Activated CD4-positive, alpha-beta memory T cell treated with anti-CD3 and anti-CD28 coated beads, Interleukin-2, amount 10 ng/mL, durations not matched to agents 7 days and 5 days (primary cell): Measurements from ENCODE around the gene CPZ. TPM values are rescaled to one million over a fixed set of nuclear protein-coding genes. Genes with fewer than 3 reads are reported as not detected.
"Not testable (repeated sequence)": the region's sequence is repeated elsewhere in the genome, so short reads cannot be mapped to it uniquely, and the experiment has no call there.

Experiments used
- CTCF ChIA-PET: fragments of 350-600 bp; sonication (Branson Sonifier 250); formaldehyde crosslinking; loops from one replicate; lab custom pipeline; 2021; ENCODE audit warnings: antibody characterized with exemption, inconsistent platforms; lab: Charles Lee
- POLR2A ChIA-PET: fragments of 350-600 bp; sonication (Branson Sonifier 250); formaldehyde crosslinking; loops from one replicate; lab custom pipeline; 2021; ENCODE audit warnings: antibody characterized with exemption; lab: Charles Lee
- DNase-seq: peaks from one replicate; pipeline ENCODE4 v3.0.0-alpha.2; 2020
- H3K27ac Mint-ChIP-seq: one replicate; pipeline ENCODE4 v1.8.0; 2021; ENCODE audit warnings: mild to moderate bottlenecking, mixed read lengths
- H3K27me3 Mint-ChIP-seq: one replicate; pipeline ENCODE4 v1.8.0; 2021; ENCODE audit warnings: mixed read lengths
- H3K36me3 Mint-ChIP-seq: one replicate; pipeline ENCODE4 v1.8.0; 2021; ENCODE audit warnings: low read depth, mixed read lengths
- H3K4me1 Mint-ChIP-seq: one replicate; pipeline ENCODE4 v1.8.0; 2021; ENCODE audit warnings: mixed read lengths
- H3K4me3 Mint-ChIP-seq: one replicate; pipeline ENCODE4 v1.8.0; 2021; ENCODE audit warnings: mild to moderate bottlenecking, mixed read lengths
- H3K9me3 Mint-ChIP-seq: one replicate; pipeline ENCODE4 v1.8.0; 2021; ENCODE audit warnings: mixed read lengths
- total RNA-seq, 2 experiments: library from RNA; stranded (reverse); gene quantifications; one replicate each; pipeline ENCODE4 v1.2.3, GENCODE V29; 2021

The CPZ gene
- total RNA-seq, 2 experiments from 2014 or later: 0.48 to 0.75 TPM

DNA sequence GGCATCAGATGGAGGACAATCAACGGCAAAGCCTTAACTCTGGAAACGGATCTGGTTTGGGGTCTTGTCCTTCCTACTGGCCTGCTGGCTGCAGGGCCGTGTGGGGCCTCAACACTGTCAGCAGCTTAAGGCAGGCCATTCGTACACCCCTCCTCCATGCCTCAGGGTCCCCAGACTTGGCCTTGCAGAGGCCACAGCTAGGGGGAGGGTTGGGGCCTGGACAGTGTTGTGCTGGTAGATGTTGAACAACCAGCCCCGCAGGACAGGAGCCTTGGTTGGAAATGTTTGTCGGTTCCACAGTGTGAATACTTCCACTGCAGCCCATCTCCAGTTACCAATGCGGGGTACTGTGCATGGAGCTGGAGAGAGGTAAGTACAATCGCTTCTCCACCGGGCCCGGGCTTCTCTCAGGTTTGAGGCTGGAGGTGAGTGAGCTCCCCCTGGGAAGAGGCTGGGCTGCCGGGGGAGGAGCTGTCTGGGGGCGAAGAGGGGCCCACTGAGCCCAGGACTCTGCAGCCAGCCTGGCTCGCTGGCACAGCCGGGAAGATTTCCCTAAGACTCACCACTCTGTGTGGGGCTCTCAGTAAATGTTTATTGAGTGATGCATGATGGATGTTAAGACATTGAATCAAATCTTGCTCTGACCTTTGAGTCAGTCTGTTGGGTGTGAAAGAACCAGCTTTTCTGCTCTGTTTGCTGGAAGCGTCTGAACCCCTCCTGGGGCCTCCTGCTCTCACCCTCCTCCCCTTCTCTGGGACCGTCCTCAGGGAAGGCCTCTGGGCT is 32.1 kb upstream of the CPZ start:
- POLR2A ChIA-PET: no interaction called here
- H3K27me3 Mint-ChIP-seq: no peaks in the 10 kb centered on the region
- H3K36me3 Mint-ChIP-seq: no peaks in the 10 kb centered on the region
- no peaks in the 10 kb centered on the region for H3K9me3 Mint-ChIP-seq
- CTCF ChIA-PET: no interaction called here
- no peak overlapping the region for H3K27ac Mint-ChIP-seq
- no peak for DNase-seq
- no peak overlapping the region for H3K4me3 Mint-ChIP-seq
- no peaks in the 10 kb centered on the region for H3K4me1 Mint-ChIP-seq

DNA sequence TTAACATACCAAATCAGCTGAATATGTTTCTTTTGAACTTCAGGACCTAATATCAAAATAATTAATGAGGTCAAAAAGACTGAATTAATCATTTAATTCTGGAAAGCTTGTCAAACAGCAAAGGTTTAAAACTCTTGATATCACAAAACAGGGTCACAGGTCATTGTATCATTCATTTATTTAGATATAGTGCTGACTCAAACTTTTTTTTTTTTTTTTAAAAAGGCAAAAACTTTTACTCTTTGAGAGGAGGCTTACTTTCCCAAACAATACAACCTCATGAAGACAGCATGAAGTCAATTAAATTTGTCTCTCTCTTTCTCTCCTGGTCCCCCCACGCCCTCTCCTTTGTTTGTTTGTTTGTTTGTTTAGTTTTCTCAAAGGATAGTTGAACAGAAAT is 28.0 kb upstream of the CPZ start:
- Mint-ChIP-seq H3K27me3 (no peaks in the 10 kb centered on the region), H3K4me1 (no peaks in the 10 kb centered on the region), H3K27ac (no peak overlapping the region), H3K4me3 (no peak overlapping the region), H3K9me3 (no peaks in the 10 kb centered on the region), H3K36me3 (no peaks in the 10 kb centered on the region)
- ChIA-PET POLR2A (no interaction called here), CTCF (no interaction called here)
- no peak for DNase-seq

DNA sequence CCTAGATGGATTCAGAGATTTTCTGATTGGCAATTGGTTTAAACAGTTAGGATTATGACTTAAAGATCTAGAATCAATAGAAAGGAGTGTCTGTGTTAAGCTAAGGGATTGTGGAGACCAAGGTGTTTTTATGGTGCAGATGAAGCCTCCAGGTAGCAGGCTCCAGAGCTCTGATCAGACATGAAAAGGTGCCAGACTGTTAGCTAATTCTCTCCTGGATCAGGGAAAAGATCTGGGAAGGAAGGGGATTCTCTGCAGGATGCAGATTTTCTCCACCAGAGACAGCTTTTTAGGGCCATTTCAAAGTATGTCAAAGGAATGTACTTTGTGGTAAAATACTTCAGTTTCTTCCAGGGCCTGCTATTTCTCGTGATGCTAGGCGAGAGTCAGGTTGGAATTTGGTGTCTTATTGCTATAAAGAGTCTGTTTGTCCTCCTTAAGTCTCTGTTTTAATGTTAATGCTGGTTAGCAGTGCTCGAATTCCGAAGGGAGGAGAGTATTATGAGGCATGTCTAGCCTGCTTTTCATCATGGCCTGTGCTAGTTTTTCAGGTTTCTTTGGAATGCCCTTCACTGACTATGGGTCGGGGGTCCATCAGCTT is 24.4 kb upstream of the CPZ start:
- Mint-ChIP-seq H3K9me3 (no peaks in the 10 kb centered on the region), H3K4me3 (no peak overlapping the region), H3K27me3 (no peaks in the 10 kb centered on the region), H3K27ac (no peak overlapping the region), H3K4me1 (no peaks in the 10 kb centered on the region), H3K36me3 (no peaks in the 10 kb centered on the region)
- CTCF ChIA-PET: interaction anchor here (1.2 kb wide), 1 partner anchor 100 kb away, joined by 5 read pairs; no protein-coding TSS in a partner anchor
- POLR2A ChIA-PET: no interaction called here
- no peak for DNase-seq

DNA sequence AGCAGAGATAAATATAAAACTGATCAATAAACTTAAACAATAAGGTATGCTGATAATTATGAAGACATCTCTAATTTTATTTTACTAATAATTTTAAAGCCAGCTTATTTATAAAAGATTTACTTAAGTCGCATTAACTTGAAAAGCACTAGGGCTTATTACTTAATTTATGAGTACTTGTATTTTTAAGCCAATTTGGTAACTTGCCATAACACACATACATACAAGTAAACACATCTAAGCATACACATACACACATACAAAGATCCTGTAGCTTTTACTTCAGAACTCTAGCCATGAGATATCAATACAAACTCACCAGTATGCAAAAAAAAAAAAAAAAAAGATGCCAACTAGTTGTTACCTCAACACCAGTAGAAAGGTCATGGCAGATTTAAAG is 22.4 kb upstream of the CPZ start:
- no peaks in the 10 kb centered on the region for H3K4me1 Mint-ChIP-seq
- ChIA-PET POLR2A (no interaction called here), CTCF (no interaction called here)

DNA sequence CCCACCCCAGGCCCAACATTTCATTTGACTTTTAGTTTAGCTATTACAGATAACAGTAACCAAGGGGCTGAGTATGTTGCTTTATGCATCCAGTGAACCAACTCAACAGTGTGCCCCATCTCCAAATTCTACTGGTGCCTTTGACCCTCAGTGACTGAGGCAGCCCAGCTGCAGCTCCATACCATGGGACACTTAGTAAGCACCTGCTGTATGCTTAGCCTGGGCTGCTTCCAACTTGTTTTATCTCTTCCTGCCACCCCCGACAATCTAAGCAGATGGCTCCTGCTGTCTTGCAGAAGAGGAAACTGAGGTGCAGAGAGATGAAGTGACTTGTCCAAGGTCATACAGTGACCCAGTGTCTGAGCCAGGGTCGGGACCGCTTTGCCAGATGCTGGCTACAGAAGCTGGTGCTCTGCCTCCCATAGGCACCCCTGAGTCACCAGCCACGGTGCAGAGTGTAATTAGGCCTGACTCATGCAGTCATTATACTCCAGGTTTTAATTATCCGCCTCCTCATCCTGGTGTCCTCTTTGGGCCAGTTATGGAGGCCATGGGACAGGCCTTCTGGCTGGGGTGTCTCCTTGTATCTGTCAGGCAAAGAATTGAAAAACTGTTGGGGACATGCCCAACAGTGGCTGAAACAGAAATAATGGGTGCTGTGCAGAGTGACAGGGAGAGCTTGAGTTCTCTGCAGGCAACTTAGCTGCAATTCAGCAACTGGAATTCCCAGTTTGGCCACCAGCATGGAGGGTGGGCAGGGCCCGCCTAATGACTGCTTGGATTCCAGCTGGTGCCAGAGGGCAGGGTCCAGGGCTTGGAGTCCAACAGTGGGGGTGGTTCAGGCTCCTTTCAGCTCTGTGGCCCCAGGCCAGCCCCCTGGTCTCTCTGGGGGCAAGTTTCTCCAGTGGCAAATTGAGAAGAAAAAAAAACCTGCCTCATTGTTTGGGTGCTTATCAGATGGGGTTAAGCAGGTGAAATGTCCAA is 20.6 kb upstream of the CPZ start:
- Mint-ChIP-seq H3K4me3 (no peak overlapping the region), H3K27me3 (no peaks in the 10 kb centered on the region), H3K9me3 (no peaks in the 10 kb centered on the region), H3K4me1 (no peaks in the 10 kb centered on the region), H3K36me3 (no peaks in the 10 kb centered on the region), H3K27ac (no peak overlapping the region)
- DNase-seq: no peak
- ChIA-PET POLR2A (no interaction called here), CTCF (no interaction called here)

More for the DNA sequence above, 22.4 kb upstream of the CPZ start:
- no peaks in the 10 kb centered on the region for H3K27me3 Mint-ChIP-seq
- H3K36me3 Mint-ChIP-seq: no peaks in the 10 kb centered on the region
- H3K4me3 Mint-ChIP-seq: no peak overlapping the region
- DNase-seq: no peak
- no peaks in the 10 kb centered on the region for H3K9me3 Mint-ChIP-seq
- no peak overlapping the region for H3K27ac Mint-ChIP-seq

DNA sequence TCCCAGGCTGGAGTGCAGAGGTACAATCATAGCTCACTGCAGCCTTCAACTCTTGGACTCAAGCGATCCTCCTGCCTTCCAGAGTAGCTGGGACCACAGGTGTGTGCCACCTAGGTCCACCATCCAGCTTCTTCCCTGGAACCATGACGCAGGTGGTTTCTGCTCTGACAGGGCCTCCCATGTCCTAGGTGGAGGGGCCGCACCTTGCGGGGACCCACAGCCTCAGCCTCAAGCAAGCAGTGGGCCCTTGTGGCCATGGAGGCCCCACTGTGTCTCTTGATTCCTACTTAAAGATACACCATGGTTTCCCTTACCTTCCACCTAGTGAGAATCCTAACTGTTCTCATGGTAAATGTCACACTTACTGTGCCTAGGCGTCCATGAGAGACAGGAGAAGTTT is 19.3 kb upstream of the CPZ start:
- Mint-ChIP-seq H3K4me1 (no peaks in the 10 kb centered on the region), H3K4me3 (no peak overlapping the region), H3K9me3 (no peaks in the 10 kb centered on the region), H3K27ac (no peak overlapping the region), H3K36me3 (no peaks in the 10 kb centered on the region), H3K27me3 (no peaks in the 10 kb centered on the region)
- ChIA-PET POLR2A (no interaction called here), CTCF (no interaction called here)
- DNase-seq: no peak

DNA sequence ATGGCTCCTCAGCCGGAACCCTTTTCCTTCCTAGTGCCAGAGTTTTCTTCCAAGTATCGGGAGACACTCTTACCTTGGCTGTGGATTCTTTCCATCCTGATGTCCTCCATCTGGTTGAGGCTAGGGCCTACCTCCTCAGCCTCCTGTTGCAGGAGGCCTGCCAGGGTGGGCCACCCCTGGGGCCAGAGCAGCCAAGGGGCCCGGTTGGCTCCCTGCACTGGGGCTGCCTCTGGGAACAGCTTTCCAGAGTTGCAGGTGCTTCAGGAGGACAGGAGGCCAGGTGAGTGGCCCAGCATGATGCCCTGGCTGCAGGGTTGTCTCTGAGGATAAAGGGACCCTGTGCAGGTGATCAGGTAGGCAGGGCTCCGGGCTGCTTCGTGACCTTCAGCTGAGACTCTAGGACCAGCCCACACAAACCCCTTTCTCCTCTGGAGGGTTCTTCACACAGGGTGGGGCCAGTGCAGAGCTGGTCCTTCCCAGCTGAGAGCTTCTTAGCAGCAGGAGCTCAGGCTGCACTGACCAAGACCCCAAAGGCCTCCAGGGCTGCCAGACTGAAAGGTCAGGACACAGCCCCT is 17.7 kb upstream of the CPZ start:
- Mint-ChIP-seq H3K9me3 (no peaks in the 10 kb centered on the region), H3K36me3 (no peaks in the 10 kb centered on the region), H3K27me3 (peaks cover 2% of the 10 kb centered on the region), H3K4me3 (no peak overlapping the region), H3K4me1 (no peaks in the 10 kb centered on the region), H3K27ac (no peak overlapping the region)
- POLR2A ChIA-PET: no interaction called here
- DNase-seq: no peak
- CTCF ChIA-PET: no interaction called here

DNA sequence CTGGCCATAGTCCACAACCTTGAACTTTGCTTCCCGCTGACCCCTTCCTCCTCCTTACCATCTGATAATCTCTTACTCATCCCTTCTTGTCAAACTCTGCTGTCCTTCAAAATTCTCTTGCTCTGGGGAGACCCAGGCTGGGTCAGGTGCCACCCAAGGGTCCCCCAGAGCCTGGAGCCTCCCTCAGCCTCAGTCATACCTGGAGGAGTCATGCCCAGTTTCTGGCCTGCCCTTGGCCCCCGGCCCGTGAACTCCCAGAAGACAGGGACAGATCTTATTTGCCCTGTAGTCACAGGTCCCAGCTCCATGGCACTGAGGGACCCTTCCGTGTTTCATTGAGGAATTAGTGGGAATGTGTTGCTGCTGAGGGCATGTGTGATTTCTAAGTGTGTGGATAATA is 17.1 kb upstream of the CPZ start:
- ChIA-PET POLR2A (no interaction called here), CTCF (no interaction called here)
- H3K27me3 Mint-ChIP-seq: peaks cover 2% of the 10 kb centered on the region
- no peaks in the 10 kb centered on the region for H3K36me3 Mint-ChIP-seq
- no peaks in the 10 kb centered on the region for H3K4me1 Mint-ChIP-seq
- no peaks in the 10 kb centered on the region for H3K9me3 Mint-ChIP-seq
- DNase-seq: no peak
- no peak overlapping the region for H3K4me3 Mint-ChIP-seq
- H3K27ac Mint-ChIP-seq: no peak overlapping the region

DNA sequence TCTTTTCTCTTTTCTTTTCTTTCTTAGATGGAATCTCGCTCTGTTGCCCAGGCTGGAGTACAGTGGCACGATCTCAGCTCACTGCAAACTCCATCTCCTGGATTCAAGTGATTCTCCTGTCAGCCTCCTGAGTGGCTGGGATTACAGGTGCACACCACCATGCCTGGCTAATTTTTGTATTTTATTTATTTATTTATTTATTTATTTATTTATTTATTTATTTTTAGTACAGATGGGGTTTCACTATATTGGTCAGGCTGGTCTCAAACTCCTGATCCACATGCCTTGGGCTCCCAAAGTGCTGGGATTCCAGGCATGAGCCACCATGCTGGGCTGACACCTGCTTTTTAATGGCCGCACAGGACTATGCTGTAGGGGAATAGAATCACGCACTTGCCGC is 16.0 kb upstream of the CPZ start:
- CTCF ChIA-PET: not testable (repeated sequence)

DNA sequence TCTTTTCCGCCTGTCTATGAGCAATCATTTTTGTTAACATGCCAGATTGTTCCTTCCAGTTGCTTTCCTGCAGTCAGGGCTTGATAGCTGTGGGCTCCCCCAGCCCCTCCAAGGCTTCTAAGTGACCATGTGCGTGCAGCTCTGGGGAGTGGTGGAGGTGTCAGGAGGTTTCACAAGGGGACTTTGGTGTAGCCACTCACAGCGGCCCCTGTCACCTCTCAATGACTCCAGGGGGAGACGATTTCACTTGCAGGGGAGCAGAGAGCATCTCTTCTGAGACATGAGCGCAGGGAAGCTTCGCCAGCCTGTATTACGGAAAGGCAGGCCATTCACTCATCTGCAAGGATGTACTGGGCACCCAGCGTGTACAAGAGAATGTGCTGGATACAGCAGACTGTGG is 15.5 kb upstream of the CPZ start:
- H3K27ac Mint-ChIP-seq: no peak overlapping the region
- peaks cover 2% of the 10 kb centered on the region for H3K27me3 Mint-ChIP-seq
- no peak for DNase-seq
- no peaks in the 10 kb centered on the region for H3K36me3 Mint-ChIP-seq
- H3K4me1 Mint-ChIP-seq: no peaks in the 10 kb centered on the region
- H3K9me3 Mint-ChIP-seq: no peaks in the 10 kb centered on the region
- no peak overlapping the region for H3K4me3 Mint-ChIP-seq
- CTCF ChIA-PET: no interaction called here
- POLR2A ChIA-PET: no interaction called here

More for the DNA sequence above, 16.0 kb upstream of the CPZ start:
- H3K4me1 Mint-ChIP-seq, H3K36me3 Mint-ChIP-seq, POLR2A ChIA-PET, H3K27me3 Mint-ChIP-seq, H3K4me3 Mint-ChIP-seq, DNase-seq, H3K9me3 Mint-ChIP-seq, H3K27ac Mint-ChIP-seq: not testable (repeated sequence)

DNA sequence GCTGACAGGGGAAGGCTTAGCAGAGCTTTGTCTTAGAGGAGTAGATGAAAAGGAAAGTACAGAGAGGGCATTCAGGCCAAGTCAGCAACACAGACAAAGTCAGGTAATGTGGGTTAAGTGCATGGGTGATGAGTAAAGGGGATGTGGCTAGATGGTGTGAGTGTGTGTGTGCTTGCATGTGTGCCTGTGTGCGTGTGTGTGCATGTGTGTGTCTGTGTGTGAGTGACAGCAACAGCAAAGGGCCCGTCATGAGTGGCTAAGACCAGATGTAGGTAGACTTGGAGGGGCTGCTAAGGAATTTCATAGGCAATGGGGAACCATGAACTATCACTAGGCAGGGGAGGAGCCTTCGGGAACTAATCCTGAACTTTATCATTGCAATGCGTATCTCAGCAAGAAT is 14.6 kb upstream of the CPZ start:
- H3K36me3 Mint-ChIP-seq: no peaks in the 10 kb centered on the region
- no peaks in the 10 kb centered on the region for H3K4me1 Mint-ChIP-seq
- DNase-seq: no peak
- H3K4me3 Mint-ChIP-seq: no peak overlapping the region
- peaks cover 2% of the 10 kb centered on the region for H3K27me3 Mint-ChIP-seq
- H3K27ac Mint-ChIP-seq: no peak overlapping the region
- POLR2A ChIA-PET: no interaction called here
- H3K9me3 Mint-ChIP-seq: no peaks in the 10 kb centered on the region
- CTCF ChIA-PET: no interaction called here

DNA sequence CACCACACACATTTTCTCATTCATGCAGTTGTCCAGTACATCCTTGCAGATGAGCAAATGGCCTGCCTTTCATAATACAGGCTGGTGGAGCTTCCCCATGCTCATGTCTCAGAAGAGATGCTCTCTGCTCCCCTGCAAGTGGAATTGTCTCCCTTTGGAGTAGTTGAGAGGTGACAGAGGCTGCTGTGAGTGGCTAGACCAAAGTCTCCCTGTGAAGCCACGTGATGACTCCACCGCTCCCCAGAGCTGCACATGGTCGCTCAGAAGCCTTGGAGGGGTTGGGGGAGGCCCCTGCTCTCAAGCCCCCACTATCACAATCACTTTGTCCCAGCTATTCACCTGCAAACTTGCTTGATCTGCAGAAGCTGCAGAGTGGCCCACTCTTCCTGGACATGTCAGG is 13.8 kb upstream of the CPZ start:
- POLR2A ChIA-PET: no interaction called here
- no peak overlapping the region for H3K27ac Mint-ChIP-seq
- CTCF ChIA-PET: no interaction called here
- no peak for DNase-seq
- H3K27me3 Mint-ChIP-seq: peaks cover 2% of the 10 kb centered on the region
- H3K4me1 Mint-ChIP-seq: no peaks in the 10 kb centered on the region
- H3K4me3 Mint-ChIP-seq: no peak overlapping the region
- H3K9me3 Mint-ChIP-seq: no peaks in the 10 kb centered on the region
- H3K36me3 Mint-ChIP-seq: no peaks in the 10 kb centered on the region
